Measurements from ENCODE around the gene AKR1A1. TPM values are rescaled to one million over a fixed set of nuclear protein-coding genes. Genes with fewer than 3 reads are reported as not detected.

The AKR1A1 gene
- total RNA-seq, 1 experiment from 2014 or later: 94.9 TPM

- Histone ChIP-seq H3K79me2 (ENCODE audit: low read length) (peaks cover 62% of the 10 kb centered on the region), H3K4me3 (ENCODE audit: low read length) (peak overlapping the region; percentile 91), H3F3A (ENCODE audit: low read length, unreplicated experiment) (peaks cover 3% of the 10 kb centered on the region), H3K9me3 (ENCODE audit: low read length) (no peaks in the 10 kb centered on the region), H3K27me3 (ENCODE audit: low read length) (no peaks in the 10 kb centered on the region), H3K27ac (ENCODE audit: low read length) (peak overlapping the region; percentile 39; the same call in 1 of the 2 replicates), H3K36me3 (ENCODE audit: low read depth, low read length) (no peaks in the 10 kb centered on the region; the same call in 1 of the 2 replicates), H3K4me1 (ENCODE audit: insufficient read depth, low read length) (peaks cover 7% of the 10 kb centered on the region), H3K4me2 (ENCODE audit: low read length) (peak overlapping the region; percentile 98), H3K9ac (ENCODE audit: low read length) (peak overlapping the region; percentile 92), H2AFZ (ENCODE audit: low read length) (peak overlapping the region; percentile 66; the same call in 1 of the 2 replicates), H3K9me2 (replicated peaks; ENCODE audit: low read length) (no peaks in the 10 kb centered on the region), H4K20me1 (ENCODE audit: low read length) (peaks cover 52% of the 10 kb centered on the region)
- CTCF ChIA-PET: interaction anchor here (0.8 to 1.0 kb wide), 2 partner anchors 282 to 660 kb away, joined by 6 read pairs; no protein-coding TSS in a partner anchor
- DNase-seq (no peak), ATAC-seq (no peak)
- TF ChIP-seq EZH2 (IDR thresholded peaks at IDR 0.05; ENCODE audit: low read length, unreplicated experiment): no peak
- intact Hi-C loops (cut with micrococcal nuclease): loop anchor here (2.0 kb wide), 1 partner anchor 102 kb away; the partner anchor contains the start of gene GPBP1L1
- BruUV-seq (replicated peaks): no TSS peak
- POLR2A ChIA-PET (ENCODE audit: unreplicated experiment): interaction anchor here (0.5 kb wide), 1 partner anchor 211 kb away, joined by 3 read pairs; no protein-coding TSS in a partner anchor
Observed at GRCh38 chr1:45585110-45585426, 34.4 kb downstream of the AKR1A1 start.

DNA sequence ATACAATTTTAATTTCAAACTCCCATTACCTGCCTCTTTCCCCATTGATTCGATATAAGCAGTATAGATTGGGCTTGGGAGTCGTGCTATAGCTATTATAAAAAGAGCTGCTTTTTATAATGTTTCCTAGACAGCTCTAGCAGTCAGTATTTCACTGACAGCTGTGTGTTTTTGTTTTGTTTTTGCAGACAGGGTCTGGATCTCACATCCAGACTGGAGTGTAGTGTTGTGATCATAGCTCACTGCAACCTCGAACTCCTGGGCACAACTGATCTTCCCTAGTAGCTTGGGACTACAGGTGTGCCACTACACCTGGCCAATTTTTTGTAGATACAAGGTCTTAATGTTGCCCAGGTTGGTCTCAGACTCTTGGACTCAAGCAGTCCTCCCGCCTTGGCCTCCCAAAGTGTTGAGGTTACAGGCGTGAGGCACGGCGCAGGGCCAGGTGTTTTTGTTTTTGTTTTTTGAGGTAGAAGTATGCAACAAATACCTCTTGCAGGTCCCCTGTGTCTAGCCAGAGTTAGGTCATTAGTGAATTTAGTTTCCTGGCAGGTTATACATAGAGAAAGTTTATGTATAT, 35.0 kb downstream of the AKR1A1 start:
- Histone ChIP-seq H2AFZ (ENCODE audit: low read length) (no peak overlapping the region), H3F3A (ENCODE audit: low read length, unreplicated experiment) (peaks cover 3% of the 10 kb centered on the region), H3K27me3 (ENCODE audit: low read length) (no peaks in the 10 kb centered on the region), H3K9me2 (replicated peaks; ENCODE audit: low read length) (no peaks in the 10 kb centered on the region), H3K9ac (ENCODE audit: low read length) (peak overlapping the region; percentile 92), H3K4me1 (ENCODE audit: insufficient read depth, low read length) (peaks cover 7% of the 10 kb centered on the region), H3K4me2 (ENCODE audit: low read length) (peak overlapping the region; percentile 98), H3K9me3 (ENCODE audit: low read length) (no peaks in the 10 kb centered on the region), H3K27ac (ENCODE audit: low read length) (no peak overlapping the region), H3K79me2 (ENCODE audit: low read length) (peaks cover 67% of the 10 kb centered on the region), H3K36me3 (ENCODE audit: low read depth, low read length) (peaks cover under 1% of the 10 kb centered on the region), H4K20me1 (ENCODE audit: low read length) (peaks cover 55% of the 10 kb centered on the region), H3K4me3 (ENCODE audit: low read length) (peak overlapping the region; percentile 91)
- POLR2A ChIA-PET (ENCODE audit: unreplicated experiment): interaction anchor here (0.7 kb wide), 1 partner anchor 55 kb away, joined by 5 read pairs; no protein-coding TSS in a partner anchor
- CTCF ChIA-PET: interaction anchor here (1.0 kb wide), 1 partner anchor 282 kb away, joined by 6 read pairs; no protein-coding TSS in a partner anchor
- TF ChIP-seq EZH2phosphoT487 (IDR thresholded peaks at IDR 0.05; ENCODE audit: borderline replicate concordance, low read length): no peak
- TF ChIP-seq CTCF (conservative IDR thresholded peaks at IDR 0.05; ENCODE audit: low read depth, low read length): no peak
- TF ChIP-seq EZH2 (IDR thresholded peaks at IDR 0.05; ENCODE audit: low read length, unreplicated experiment): no peak
- no TSS peak for BruUV-seq (replicated peaks)
- DNase-seq (no peak), ATAC-seq (no peak)
- intact Hi-C loops (cut with micrococcal nuclease): loop anchor here (2.0 kb wide), 1 partner anchor 101 kb away; the partner anchor contains the start of gene GPBP1L1

DNA sequence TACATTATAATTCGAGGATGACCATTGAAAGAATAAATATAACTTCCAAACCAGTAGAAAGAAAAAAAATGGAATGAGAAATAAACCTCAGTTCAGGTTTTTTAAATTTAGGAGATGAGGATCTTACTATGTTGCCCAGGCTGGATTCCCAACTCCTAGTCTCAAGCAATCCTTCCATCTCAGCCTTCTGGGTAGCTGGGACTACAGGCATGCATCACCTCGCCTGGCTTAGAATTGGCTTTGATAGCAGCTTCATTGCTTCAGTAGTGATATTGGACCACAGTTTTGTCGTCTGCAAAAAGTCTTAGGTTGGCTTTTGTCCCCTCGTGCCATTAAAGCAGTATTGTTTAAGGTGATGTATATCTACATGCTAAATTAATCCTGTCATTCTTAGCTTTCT, 36.1 kb downstream of the AKR1A1 start:
- H3K9me2 ChIP-seq (replicated peaks; ENCODE audit: low read length): no peaks in the 10 kb centered on the region
- ChIA-PET CTCF (no interaction called here), POLR2A (ENCODE audit: unreplicated experiment) (no interaction called here)
- H2AFZ ChIP-seq (ENCODE audit: low read length): no peak overlapping the region
- no peak for DNase-seq
- no TSS peak for BruUV-seq (replicated peaks)
- H3K9me3 ChIP-seq (ENCODE audit: low read length): no peaks in the 10 kb centered on the region
- peaks cover 9% of the 10 kb centered on the region for H3K36me3 ChIP-seq (ENCODE audit: low read depth, low read length)
- peak overlapping the region; percentile 98 for H3K4me2 ChIP-seq (ENCODE audit: low read length)
- H3F3A ChIP-seq (ENCODE audit: low read length, unreplicated experiment): peaks cover 3% of the 10 kb centered on the region
- no peak overlapping the region for H3K9ac ChIP-seq (ENCODE audit: low read length)
- H3K4me3 ChIP-seq (ENCODE audit: low read length): peak overlapping the region; percentile 91; the same call in 1 of the 2 replicates
- H4K20me1 ChIP-seq (ENCODE audit: low read length): peaks cover 63% of the 10 kb centered on the region
- no peak for ATAC-seq
- no peak overlapping the region for H3K27ac ChIP-seq (ENCODE audit: low read length)
- TF ChIP-seq EZH2 (IDR thresholded peaks at IDR 0.05; ENCODE audit: low read length, unreplicated experiment) (no peak), EZH2phosphoT487 (IDR thresholded peaks at IDR 0.05; ENCODE audit: borderline replicate concordance, low read length) (no peak), CTCF (conservative IDR thresholded peaks at IDR 0.05; ENCODE audit: low read depth, low read length) (no peak)
- H3K79me2 ChIP-seq (ENCODE audit: low read length): peaks cover 79% of the 10 kb centered on the region
- H3K4me1 ChIP-seq (ENCODE audit: insufficient read depth, low read length): peaks cover 7% of the 10 kb centered on the region
- no peaks in the 10 kb centered on the region for H3K27me3 ChIP-seq (ENCODE audit: low read length)
- intact Hi-C loops (cut with micrococcal nuclease): no loop called here

Data from PC-3 (cell line).